Pancreas (tissue), 10 donors: ENCODE data around the gene ESF1. TPM values are rescaled to one million over a fixed set of nuclear protein-coding genes. Genes with fewer than 3 reads are reported as not detected.

ENCODE experiments used
- ATAC-seq, 4 donors: fragments of 200-7000 bp; cut with Tn5 transposase; one replicate each; pipeline versions ENCODE4 v1.8.0 to v1.9.1; 2020; ENCODE audit warnings: mild to moderate bottlenecking in 4 of 4, moderate library complexity in 4 of 4
- DNase-seq, 6 donors: peaks; one replicate each; pipeline ENCODE4 v3.0.0-alpha.2; 2020
- FAIRE-seq: peaks from 2 replicates; lab custom pipeline; 2012; peaks lifted over from hg19 to GRCh38; lab: Jason Lieb, UNC
- H3K27ac ChIP-seq, 4 donors: fragments of 200-600 bp; sonication (generic); 1 replicate in 3 of 4; 2 replicates in 1 of 4; pipeline versions ENCODE4 v1.5.0 to v1.8.0; 2020
- H3K27me3 ChIP-seq, 4 donors: fragments of 200-600 bp; one replicate each; pipeline ENCODE4 v1.8.0; 2021
- H3K36me3 ChIP-seq, 3 donors: fragments of 200-600 bp; sonication (generic) in 1 of 3; one replicate each; pipeline versions ENCODE4 v1.5.0 to v1.8.0; 2020 to 2021
- H3K4me1 ChIP-seq, 3 donors: fragments of 200-600 bp; one replicate each; pipeline ENCODE4 v1.8.0; 2021
- H3K4me3 ChIP-seq, 4 donors: fragments of 200-600 bp; sonication (generic) in 2 of 4; one replicate each; pipeline versions ENCODE4 v1.5.0 to v1.8.0; 2020 to 2021
- H3K9me3 ChIP-seq, 4 donors: fragments of 200-600 bp; one replicate each; pipeline ENCODE4 v1.8.0; 2021
- CTCF ChIP-seq, 4 donors: fragments of 200-600 bp; sonication (generic) in 3 of 4; IDR thresholded peaks; one replicate each; pipeline versions ENCODE4 v1.5.0 to v1.8.0; 2021; ENCODE audit warnings: antibody characterized with exemption in 4 of 4
- WGBS, 2 donors: extraction: QIAGEN DNeasy Blood & Tissue Kit; methylation state at CpG; one replicate each; pipeline ENCODE4 v1.1.7; 2013; 5-methylcytosine and 5-hydroxymethylcytosine counted together
- intact Hi-C, 3 donors: fragments of 100-400 bp; cut with DNase I; formaldehyde crosslinking; loops; one replicate each; pipeline versions ENCODE4 v1.11.1 to v1.14.2; 2022
- polyA plus RNA-seq, 2 donors: library from polyadenylated mRNA; stranded (reverse); fragments of 200-250 nt; gene quantifications; one replicate each; pipeline ENCODE4 v1.2.3, GENCODE V29; 2013
- total RNA-seq, 6 donors: library from RNA; stranded (reverse); fragmentation: NEBNext Ultra II Directional in 4 of 6; extraction: Animal tissue kit (Norgen Biotek cat#: 25700) in 4 of 6; gene quantifications; one replicate each; pipeline versions ENCODE4 v1.2.1 to v1.2.4, GENCODE V29; 2021 to 2023
- donor health status: healthy with polysubstance abuse.
- donor health status: DM: no; HTN: no; CAD: no; lungs with moderate emphysema.
- donor health status: DM: no; HTN: no; CAD: no.
- donor health status: control.
- donor health status: control.
- donor health status: Bipolar disorder and iron deficiency.
- donor health status: DM: yes; HTN: yes; CAD: no.
- donor health status: DM: no; HTN: no; CAD: no.
- donor health status: DM: no; HTN: no; CAD: no.
- donor health status: DM: yes; HTN: yes; CAD: no.

The ESF1 gene
- total and polyA plus RNA-seq, 8 donors: 2.8 to 7.4 (median 5.9) TPM

- TF ChIP-seq CTCF (IDR thresholded peaks at IDR 0.05): no peak
- ATAC-seq: no peak
- no peak for DNase-seq
- H3K4me3 ChIP-seq: no peak overlapping the region
- peaks cover 0 to 4% (median 2%) of the 10 kb centered on the region in 3 donors for H3K4me1 ChIP-seq
- no peaks in the 10 kb centered on the region for H3K9me3 ChIP-seq
- H3K27ac ChIP-seq: no peak overlapping the region
- H3K27me3 ChIP-seq: no peaks in the 10 kb centered on the region
- intact Hi-C loops: no loop called here
- peaks cover 0 to 5% (median 0%) of the 10 kb centered on the region in 3 donors for H3K36me3 ChIP-seq
- no peak for FAIRE-seq
- WGBS, 2 donors: 54 to 59% methylated on average over 2 of the region's 2 CpGs
Measured at GRCh38 chr20:13822459-13822858, 37.7 kb upstream of the ESF1 start.

- no peaks in the 10 kb centered on the region for H3K27me3 ChIP-seq
- no peak overlapping the region for H3K4me3 ChIP-seq
- H3K27ac ChIP-seq: no peak overlapping the region
- H3K4me1 ChIP-seq: peaks cover 0 to 4% (median 2%) of the 10 kb centered on the region in 3 donors
- TF ChIP-seq CTCF (IDR thresholded peaks at IDR 0.05): no peak
- peak in 2 of 4 donors; percentile 9 to 27 for ATAC-seq
- no peaks in the 10 kb centered on the region for H3K9me3 ChIP-seq
- 79 to 83% methylated on average over 7 of the region's 7 CpGs for WGBS, 2 donors
- FAIRE-seq: no peak
- peaks cover 0 to 10% (median 0%) of the 10 kb centered on the region in 3 donors for H3K36me3 ChIP-seq
- intact Hi-C loops: no loop called here
- no peak for DNase-seq
Measured at GRCh38 chr20:13821876-13822275, 37.2 kb upstream of the ESF1 start.

GRCh38 chr20:13819885-13820645 lies 35.3 kb upstream of the ESF1 start:
- FAIRE-seq: no peak
- intact Hi-C loops: no loop called here
- H3K36me3 ChIP-seq: peaks cover 0 to 15% (median 0%) of the 10 kb centered on the region in 3 donors
- peaks cover 0 to 4% (median 2%) of the 10 kb centered on the region in 3 donors for H3K4me1 ChIP-seq
- no peaks in the 10 kb centered on the region for H3K27me3 ChIP-seq
- no peaks in the 10 kb centered on the region for H3K9me3 ChIP-seq
- TF ChIP-seq CTCF (IDR thresholded peaks at IDR 0.05): peak; percentile 34 to 74 (median 53)
- peak; percentile 85 to 95 (median 92) for ATAC-seq
- H3K27ac ChIP-seq: peak overlapping the region in 2 of 4 donors; percentile 23 to 46
- no peak overlapping the region for H3K4me3 ChIP-seq
- DNase-seq: peak in 5 of 6 donors; percentile 36 to 57 (median 52)
- 17 to 18% methylated on average over 5 of the region's 5 CpGs for WGBS, 2 donors

GRCh38 chr20:13817342-13817741 lies 32.6 kb upstream of the ESF1 start:
- H3K36me3 ChIP-seq: peaks cover 0 to 24% (median 5%) of the 10 kb centered on the region in 3 donors
- H3K27me3 ChIP-seq: no peaks in the 10 kb centered on the region
- H3K9me3 ChIP-seq: no peaks in the 10 kb centered on the region
- intact Hi-C loops: no loop called here
- H3K27ac ChIP-seq: no peak overlapping the region
- DNase-seq (no peak), ATAC-seq (no peak), FAIRE-seq (no peak)
- peaks cover 0 to 4% (median 2%) of the 10 kb centered on the region in 3 donors for H3K4me1 ChIP-seq
- H3K4me3 ChIP-seq: no peak overlapping the region
- TF ChIP-seq CTCF (IDR thresholded peaks at IDR 0.05): no peak

- 68 to 78% methylated on average over 3 of the region's 3 CpGs for WGBS, 2 donors
- intact Hi-C loops: no loop called here
- Histone ChIP-seq H3K27ac (no peak overlapping the region), H3K36me3 (peaks cover 0 to 27% (median 10%) of the 10 kb centered on the region in 3 donors), H3K4me3 (no peak overlapping the region), H3K9me3 (no peaks in the 10 kb centered on the region), H3K27me3 (no peaks in the 10 kb centered on the region), H3K4me1 (peaks cover 0 to 4% (median 2%) of the 10 kb centered on the region in 3 donors)
- DNase-seq (no peak), ATAC-seq (no peak), FAIRE-seq (no peak)
- TF ChIP-seq CTCF (IDR thresholded peaks at IDR 0.05): no peak
Measured at GRCh38 chr20:13816757-13817156, 32.0 kb upstream of the ESF1 start.
